Trophoblast cell (in vitro differentiated cells and primary cell): ENCODE results near the gene ANKRD12.

ENCODE experiments used
- DNase-seq, 2 donors: peaks; one replicate each; pipeline ENCODE4 v3.0.0-alpha.2; 2016
- H2AFZ ChIP-seq: 2 replicates; pipeline ENCODE4 v1.6.1; 2013; ENCODE audit warnings: low read length, moderate library complexity, mild to moderate bottlenecking; ENCODE audit not compliant: insufficient read depth, poor library complexity
- H2AK5ac ChIP-seq: 2 replicates; pipeline ENCODE4 v1.6.1; 2013; ENCODE audit warnings: mild to moderate bottlenecking, low read length
- H2BK120ac ChIP-seq: 2 replicates; pipeline ENCODE4 v1.6.1; 2013; ENCODE audit warnings: low read length, mild to moderate bottlenecking, moderate library complexity; ENCODE audit not compliant: insufficient read depth, poor library complexity
- H2BK12ac ChIP-seq: 2 replicates; pipeline ENCODE4 v1.6.1; 2013; ENCODE audit warnings: mild to moderate bottlenecking, low read length, moderate library complexity
- H2BK5ac ChIP-seq: 2 replicates; pipeline ENCODE4 v1.6.1; 2013; ENCODE audit warnings: low read length, low read depth, moderate library complexity, mild to moderate bottlenecking; ENCODE audit not compliant: poor library complexity
- H3K14ac ChIP-seq: 2 replicates; pipeline ENCODE4 v1.6.1; 2013; ENCODE audit warnings: mild to moderate bottlenecking, low read length
- H3K18ac ChIP-seq: 2 replicates; pipeline ENCODE4 v1.6.1; 2013; ENCODE audit warnings: mild to moderate bottlenecking, low read length
- H3K23ac ChIP-seq: 2 replicates; pipeline ENCODE4 v1.6.1; 2013; ENCODE audit warnings: low read length
- H3K27ac ChIP-seq: 2 replicates; pipeline ENCODE4 v1.5.1; 2013; ENCODE audit warnings: low read depth, mild to moderate bottlenecking, inconsistent platforms, low read length, moderate library complexity
- H3K27me3 ChIP-seq: 2 replicates; pipeline ENCODE4 v1.6.1; 2013; ENCODE audit warnings: inconsistent platforms, mild to moderate bottlenecking, low read length, moderate library complexity; ENCODE audit not compliant: insufficient read depth
- H3K36me3 ChIP-seq, 2 experiments: 1 replicate in 1 of 2; 2 replicates in 1 of 2; pipeline ENCODE4 v1.6.1; 2013; ENCODE audit warnings: low read length in 2 of 2, mild to moderate bottlenecking in 2 of 2, moderate library complexity in 1 of 2; ENCODE audit not compliant: insufficient read depth in 2 of 2, control insufficient read depth in 1 of 2
- H3K4ac ChIP-seq: 2 replicates; pipeline ENCODE4 v1.6.1; 2013; ENCODE audit warnings: low read depth, mild to moderate bottlenecking, low read length, moderate library complexity
- H3K4me1 ChIP-seq, 2 experiments: 1 replicate in 1 of 2; 2 replicates in 1 of 2; pipeline ENCODE4 v1.6.1; 2013; ENCODE audit warnings: low read length in 2 of 2, mild to moderate bottlenecking in 2 of 2, moderate library complexity in 1 of 2; ENCODE audit not compliant: insufficient read depth in 2 of 2, control insufficient read depth in 1 of 2
- H3K4me2 ChIP-seq: 2 replicates; pipeline ENCODE4 v1.6.1; 2013; ENCODE audit warnings: inconsistent platforms, mild to moderate bottlenecking, low read length, moderate library complexity
- H3K4me3 ChIP-seq: 2 replicates; pipeline ENCODE4 v1.5.1; 2013; ENCODE audit warnings: mild to moderate bottlenecking, low read depth, low read length, inconsistent platforms
- H3K79me1 ChIP-seq: one replicate; pipeline ENCODE4 v1.6.1; 2013; ENCODE audit warnings: low read length
- H3K79me2 ChIP-seq: 2 replicates; pipeline ENCODE4 v1.6.1; 2013; ENCODE audit warnings: low read length, mild to moderate bottlenecking; ENCODE audit not compliant: control insufficient read depth, insufficient read depth, poor library complexity
- H3K9ac ChIP-seq: 2 replicates; pipeline ENCODE4 v1.6.1; 2013; ENCODE audit warnings: mild to moderate bottlenecking, low read length
- H3K9me3 ChIP-seq: 2 replicates; pipeline ENCODE4 v1.6.1; 2013; ENCODE audit warnings: low read depth, mild to moderate bottlenecking, control low read depth, inconsistent platforms, low read length; ENCODE audit not compliant: insufficient read depth
- H4K12ac ChIP-seq: 2 replicates; pipeline ENCODE4 v1.6.1; 2013; ENCODE audit warnings: low read depth, mild to moderate bottlenecking, low read length, moderate library complexity
- H4K8ac ChIP-seq: 2 replicates; pipeline ENCODE4 v1.6.1; 2013; ENCODE audit warnings: low read depth, mild to moderate bottlenecking, low read length, moderate library complexity
- H4K91ac ChIP-seq: one replicate; pipeline ENCODE4 v1.6.1; 2013; ENCODE audit warnings: low read depth, mild to moderate bottlenecking, low read length, moderate library complexity
- WGBS: extraction: QIAGEN DNeasy Blood & Tissue Kit; methylation state at CpG from one replicate; pipeline ENCODE4 v1.1.7; 2013; ENCODE audit warnings: missing lambda C conversion rate; ENCODE audit not compliant: insufficient read length, insufficient coverage; ENCODE audit errors: extremely low coverage; 5-methylcytosine and 5-hydroxymethylcytosine counted together

Gene ANKRD12

DNA sequence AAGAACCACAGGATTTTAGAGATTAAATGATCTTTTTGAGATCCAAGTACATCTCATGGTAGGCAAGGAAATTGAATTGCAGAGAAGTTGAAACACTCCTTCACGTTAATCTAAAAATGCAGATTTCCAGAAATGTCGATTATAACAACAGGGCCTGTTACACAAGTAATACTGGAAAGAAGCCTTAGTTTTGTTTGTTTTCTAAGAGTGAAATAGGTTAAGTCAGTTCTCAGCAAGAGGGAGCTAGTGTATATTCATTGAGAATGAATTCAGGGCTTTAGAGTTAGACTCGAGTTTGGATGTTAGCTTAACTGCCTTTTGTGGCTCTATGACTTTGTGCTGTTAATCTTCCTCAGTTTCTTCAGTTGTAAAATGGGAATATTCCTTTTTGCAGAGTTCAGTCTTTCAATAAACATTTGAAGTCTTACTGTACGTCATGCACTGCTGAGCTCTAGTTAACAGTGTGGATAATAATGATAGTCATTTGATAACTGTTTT, 33.2 kb upstream of the ANKRD12 start:
- Histone ChIP-seq H2AFZ (no peak overlapping the region), H3K79me1 (peaks cover 5% of the 10 kb centered on the region), H2BK5ac (no peak overlapping the region), H3K18ac (no peak overlapping the region), H4K12ac (no peak overlapping the region), H3K4me2 (peak overlapping the region; percentile 55), H3K27me3 (no peaks in the 10 kb centered on the region), H3K4me1 (peaks cover 2% of the 10 kb centered on the region in 2 experiments), H4K91ac (no peak overlapping the region), H3K23ac (no peak overlapping the region), H2AK5ac (no peak overlapping the region), H3K27ac (no peak overlapping the region), H3K9me3 (no peaks in the 10 kb centered on the region), H3K4ac (no peak overlapping the region), H2BK120ac (no peak overlapping the region), H2BK12ac (no peak overlapping the region), H3K14ac (no peak overlapping the region), H3K79me2 (peaks cover 12% of the 10 kb centered on the region), H3K9ac (peak overlapping the region; percentile 90), H3K4me3 (no peak overlapping the region), H3K36me3 (no peaks in the 10 kb centered on the region), H4K8ac (no peak overlapping the region)
- WGBS = no CpG with 5 or more reads among the region's 4 CpGs
- peak in 1 of 2 donors; percentile 25 for DNase-seq

- Histone ChIP-seq H3K79me2 (peaks cover 12% of the 10 kb centered on the region), H4K91ac (no peak overlapping the region), H2AFZ (no peak overlapping the region), H3K4me2 (peak overlapping the region; percentile 67), H3K18ac (no peak overlapping the region), H3K27me3 (no peaks in the 10 kb centered on the region), H2BK5ac (no peak overlapping the region), H4K12ac (no peak overlapping the region), H3K27ac (no peak overlapping the region), H2AK5ac (no peak overlapping the region), H3K23ac (no peak overlapping the region), H3K9ac (no peak overlapping the region), H2BK120ac (no peak overlapping the region), H3K14ac (no peak overlapping the region), H3K4me1 (peaks cover 2% of the 10 kb centered on the region in 2 experiments), H3K4me3 (no peak overlapping the region), H3K9me3 (no peaks in the 10 kb centered on the region), H4K8ac (no peak overlapping the region), H2BK12ac (no peak overlapping the region), H3K79me1 (peaks cover 5% of the 10 kb centered on the region), H3K4ac (peak overlapping the region; percentile 53), H3K36me3 (no peaks in the 10 kb centered on the region)
- DNase-seq = no peak
- no CpG with 5 or more reads among the region's 5 CpGs for WGBS
Measured at GRCh38 chr18:9104244-9104901, 32.2 kb upstream of the ANKRD12 start.

DNA sequence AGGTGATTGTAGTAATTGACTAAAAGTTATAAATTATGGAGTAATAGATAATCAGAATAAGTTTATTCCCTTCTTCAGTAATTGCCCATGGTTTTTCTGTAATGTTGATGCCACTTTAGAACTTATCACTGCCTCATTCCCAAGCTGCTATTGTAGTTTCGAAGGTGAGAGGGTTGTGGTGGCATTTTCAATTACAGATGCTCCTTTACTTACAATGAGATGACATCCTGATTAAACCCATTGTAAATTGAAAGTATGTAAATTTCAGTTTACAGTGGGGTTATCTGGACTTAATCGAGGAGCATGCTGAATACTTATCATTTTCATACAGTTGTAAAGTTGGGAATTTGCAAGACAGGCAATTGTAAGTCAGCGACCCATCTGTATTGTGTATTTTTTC, 31.2 kb upstream of the ANKRD12 start:
- H3K18ac ChIP-seq = no peak overlapping the region
- H3K14ac ChIP-seq = no peak overlapping the region
- no peak overlapping the region for H3K27ac ChIP-seq
- H2AFZ ChIP-seq = no peak overlapping the region
- H2AK5ac ChIP-seq = no peak overlapping the region
- DNase-seq = no peak
- peaks cover 5% of the 10 kb centered on the region for H3K79me1 ChIP-seq
- no peaks in the 10 kb centered on the region for H3K9me3 ChIP-seq
- H3K27me3 ChIP-seq = no peaks in the 10 kb centered on the region
- no peak overlapping the region for H2BK5ac ChIP-seq
- H2BK120ac ChIP-seq = no peak overlapping the region
- no peak overlapping the region for H4K91ac ChIP-seq
- no peak overlapping the region for H3K4me2 ChIP-seq
- H3K9ac ChIP-seq = no peak overlapping the region
- H4K8ac ChIP-seq = no peak overlapping the region
- H3K4me3 ChIP-seq = no peak overlapping the region
- no CpG with 5 or more reads among the region's 3 CpGs for WGBS
- peaks cover 13% of the 10 kb centered on the region for H3K79me2 ChIP-seq
- no peak overlapping the region for H3K23ac ChIP-seq
- H3K36me3 ChIP-seq = peaks cover 0 to under 1% of the 10 kb centered on the region in 2 experiments
- no peak overlapping the region for H3K4ac ChIP-seq
- H2BK12ac ChIP-seq = no peak overlapping the region
- H3K4me1 ChIP-seq = peaks cover 2% of the 10 kb centered on the region in 2 experiments
- no peak overlapping the region for H4K12ac ChIP-seq

DNA sequence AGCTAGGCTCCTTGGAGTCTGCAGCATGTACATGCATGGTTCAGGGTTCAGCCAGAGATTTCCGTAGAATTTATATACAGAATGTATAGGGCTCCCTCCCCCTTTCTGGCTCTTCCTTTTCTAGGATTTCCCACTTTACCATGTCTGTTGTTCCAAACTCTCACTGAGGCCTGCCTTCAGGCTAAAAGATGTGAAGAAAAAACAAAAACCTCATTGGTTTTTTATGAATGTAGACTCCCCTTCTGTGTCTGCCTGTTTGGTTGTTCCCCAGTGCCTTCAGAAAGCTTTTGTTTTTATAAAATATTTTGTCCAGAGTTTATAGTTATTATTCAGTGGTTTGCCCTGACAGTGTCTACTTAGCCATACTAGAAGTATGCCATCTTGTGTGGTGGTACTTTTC, 30.5 kb upstream of the ANKRD12 start:
- peaks cover 2% of the 10 kb centered on the region in 2 experiments for H3K4me1 ChIP-seq
- no peak overlapping the region for H3K18ac ChIP-seq
- peak overlapping the region; percentile 20 for H3K4me2 ChIP-seq
- H4K91ac ChIP-seq = no peak overlapping the region
- H3K14ac ChIP-seq = no peak overlapping the region
- no peak overlapping the region for H2BK120ac ChIP-seq
- no peak for DNase-seq
- H3K9ac ChIP-seq = no peak overlapping the region
- no peak overlapping the region for H2AK5ac ChIP-seq
- H3K4me3 ChIP-seq = no peak overlapping the region
- peaks cover 0 to 2% of the 10 kb centered on the region in 2 experiments for H3K36me3 ChIP-seq
- H3K27me3 ChIP-seq = no peaks in the 10 kb centered on the region
- H4K8ac ChIP-seq = no peak overlapping the region
- no peaks in the 10 kb centered on the region for H3K9me3 ChIP-seq
- peak overlapping the region; percentile 96 for H3K4ac ChIP-seq
- H2BK12ac ChIP-seq = no peak overlapping the region
- no peak overlapping the region for H2AFZ ChIP-seq
- no peak overlapping the region for H3K27ac ChIP-seq
- H3K79me1 ChIP-seq = peaks cover 5% of the 10 kb centered on the region
- H4K12ac ChIP-seq = no peak overlapping the region
- no CpG with 5 or more reads among the region's 1 CpG for WGBS
- no peak overlapping the region for H2BK5ac ChIP-seq
- peaks cover 14% of the 10 kb centered on the region for H3K79me2 ChIP-seq
- H3K23ac ChIP-seq = no peak overlapping the region
